NCI-H2196 treated with DMSO at 0.1 percent for 48 hours (cell line): Measurements from ENCODE around the gene SLC2A5.
"Not testable (repeated sequence)": the region's sequence is repeated elsewhere in the genome, so short reads cannot be mapped to it uniquely, and the experiment has no call there.

Source experiments
- DNase-seq: peaks from one replicate; lab custom pipeline; 2025; ENCODE audit not compliant: unreplicated experiment; lab: John Stamatoyannopoulos, UW

SLC2A5 gene

GRCh38 chr1:9037476-9038337 lies 31.7 kb downstream of the SLC2A5 start:
- no peak for DNase-seq

DNA sequence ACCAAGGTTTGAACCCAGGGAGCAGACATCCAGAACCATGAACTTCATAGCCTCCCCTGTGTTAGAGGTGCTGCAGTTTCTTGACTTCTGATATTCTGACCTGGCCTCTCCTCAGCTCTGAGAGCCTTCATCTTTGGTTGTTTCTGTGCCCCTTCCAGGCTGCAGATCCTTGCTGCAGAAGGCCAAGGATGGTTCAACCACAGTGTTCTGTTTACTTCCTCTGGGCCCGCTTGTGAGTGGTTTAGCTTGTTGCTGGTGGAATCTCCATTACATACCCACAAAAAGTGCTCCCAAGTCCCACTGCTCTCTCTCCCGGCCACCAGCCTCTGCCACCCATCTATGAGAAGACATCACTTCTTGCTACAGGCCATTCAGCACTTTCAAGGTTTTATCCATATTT lies 34.2 kb downstream of the SLC2A5 start:
- DNase-seq = no peak

- no peak for DNase-seq
These were observed 36.1 kb downstream of the SLC2A5 start for GRCh38 chr1:9033363-9033762.

- DNase-seq = no peak
These were observed 37.8 kb downstream of the SLC2A5 start for GRCh38 chr1:9031484-9032259.

GRCh38 chr1:9031077-9031476 lies 38.4 kb downstream of the SLC2A5 start:
- not testable (repeated sequence) for DNase-seq

DNA sequence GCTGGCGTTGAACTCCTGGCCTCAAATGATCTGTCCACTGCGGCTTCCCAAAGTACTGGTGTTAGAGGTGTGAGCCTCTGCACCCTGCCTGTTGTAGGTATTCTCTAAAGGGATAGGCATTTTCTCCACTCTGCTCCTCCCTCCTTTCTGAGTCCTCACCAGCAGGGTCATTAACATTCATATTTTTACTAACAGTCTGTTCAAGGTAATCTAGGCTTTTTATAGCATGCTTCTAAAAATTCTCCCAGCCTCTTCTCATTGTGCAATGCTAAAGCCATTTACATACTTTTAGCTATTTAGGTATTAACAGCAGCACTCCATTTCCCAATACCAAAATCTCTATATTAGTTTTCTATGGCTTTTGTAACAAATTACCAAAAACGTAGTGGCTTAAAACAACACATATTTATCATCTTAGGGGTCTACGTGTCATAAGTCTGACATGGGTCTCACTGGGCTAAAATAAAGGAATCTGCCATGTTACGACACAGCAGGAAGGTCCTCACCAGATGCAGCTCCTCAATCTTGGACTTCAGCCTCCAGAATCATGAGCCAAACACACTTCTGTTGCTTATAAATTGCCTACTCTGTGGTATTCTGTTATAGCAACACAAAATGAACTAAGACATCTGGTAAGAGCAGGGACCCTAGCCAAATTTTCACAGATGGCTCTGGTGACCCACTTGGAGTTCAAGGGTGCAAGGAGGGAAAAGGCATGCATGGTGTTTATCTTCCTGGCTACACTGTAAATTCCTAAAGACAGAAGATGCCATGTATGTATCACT lies 40.3 kb downstream of the SLC2A5 start:
- DNase-seq = no peak

- DNase-seq = no peak
These were observed 42.1 kb downstream of the SLC2A5 start for GRCh38 chr1:9027307-9027706.

- DNase-seq = no peak
These were observed 44.0 kb downstream of the SLC2A5 start for GRCh38 chr1:9025449-9025848.

GRCh38 chr1:9024837-9025236 lies 44.6 kb downstream of the SLC2A5 start:
- no peak for DNase-seq

- DNase-seq = no peak
These were observed 46.7 kb downstream of the SLC2A5 start for GRCh38 chr1:9022773-9023172.

GRCh38 chr1:9022026-9022738 lies 47.3 kb downstream of the SLC2A5 start:
- not testable (repeated sequence) for DNase-seq

- no peak for DNase-seq
These were observed 49.1 kb downstream of the SLC2A5 start for GRCh38 chr1:9020305-9020704.

DNA sequence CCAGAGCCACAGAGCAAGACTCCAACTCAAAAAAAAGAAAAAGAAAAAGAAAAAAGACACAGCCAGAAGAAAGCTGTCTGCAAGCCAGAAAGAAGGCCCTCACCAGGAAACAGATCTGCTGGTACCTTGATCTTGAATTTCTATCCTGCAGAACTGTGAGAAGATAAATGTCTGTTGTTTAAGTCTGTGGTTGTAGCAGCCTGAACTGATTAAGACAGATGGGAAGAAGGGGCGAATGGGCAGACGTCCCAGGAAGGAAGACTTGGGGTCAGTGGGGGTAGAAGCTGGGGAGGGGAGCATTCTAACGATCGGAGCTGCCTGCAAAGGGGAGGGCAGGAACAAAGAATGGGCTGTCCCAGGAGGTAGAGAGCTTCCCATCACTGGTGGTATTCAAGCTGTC lies 49.5 kb downstream of the SLC2A5 start:
- DNase-seq = no peak

DNA sequence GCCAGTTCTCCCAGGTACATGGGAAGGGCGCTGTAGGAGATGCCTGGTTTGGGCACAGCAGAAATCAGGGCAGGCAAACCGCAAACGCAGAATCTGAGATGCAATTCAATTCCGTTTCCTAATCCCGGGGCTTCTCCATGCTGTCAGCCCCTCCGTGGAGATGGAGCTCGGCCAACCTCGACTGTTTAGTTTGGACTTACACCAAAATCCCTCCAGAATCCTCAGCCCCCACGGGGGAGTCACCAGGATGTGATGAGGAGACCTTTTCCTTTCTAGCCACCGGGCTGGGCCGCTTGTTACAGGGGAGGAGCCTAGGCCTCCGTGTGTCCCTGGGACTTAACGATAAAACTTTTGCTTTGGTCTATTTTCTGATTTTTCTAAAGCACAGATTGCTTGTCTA lies 51.1 kb downstream of the SLC2A5 start:
- no peak for DNase-seq

DNA sequence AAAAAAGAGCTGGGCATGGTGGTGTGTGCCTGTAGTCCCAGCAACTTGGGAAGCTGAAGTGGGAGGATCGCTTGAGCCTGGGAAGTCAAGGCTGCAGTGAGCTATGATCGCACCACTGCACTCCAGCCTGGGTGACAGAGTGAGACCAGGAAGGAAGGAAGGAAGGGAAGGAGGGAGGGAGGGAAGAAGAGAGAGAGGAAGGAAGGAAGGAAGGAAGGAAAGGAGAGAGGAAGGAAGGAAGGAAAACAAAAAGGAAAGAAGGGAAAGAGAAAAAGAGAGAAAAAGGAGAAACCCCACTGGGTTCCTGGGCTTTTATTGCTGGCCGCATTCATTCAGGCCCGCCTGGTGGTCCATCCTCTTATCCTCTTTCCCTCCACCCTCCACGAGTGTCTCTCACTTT lies 53.0 kb downstream of the SLC2A5 start:
- no peak for DNase-seq

DNA sequence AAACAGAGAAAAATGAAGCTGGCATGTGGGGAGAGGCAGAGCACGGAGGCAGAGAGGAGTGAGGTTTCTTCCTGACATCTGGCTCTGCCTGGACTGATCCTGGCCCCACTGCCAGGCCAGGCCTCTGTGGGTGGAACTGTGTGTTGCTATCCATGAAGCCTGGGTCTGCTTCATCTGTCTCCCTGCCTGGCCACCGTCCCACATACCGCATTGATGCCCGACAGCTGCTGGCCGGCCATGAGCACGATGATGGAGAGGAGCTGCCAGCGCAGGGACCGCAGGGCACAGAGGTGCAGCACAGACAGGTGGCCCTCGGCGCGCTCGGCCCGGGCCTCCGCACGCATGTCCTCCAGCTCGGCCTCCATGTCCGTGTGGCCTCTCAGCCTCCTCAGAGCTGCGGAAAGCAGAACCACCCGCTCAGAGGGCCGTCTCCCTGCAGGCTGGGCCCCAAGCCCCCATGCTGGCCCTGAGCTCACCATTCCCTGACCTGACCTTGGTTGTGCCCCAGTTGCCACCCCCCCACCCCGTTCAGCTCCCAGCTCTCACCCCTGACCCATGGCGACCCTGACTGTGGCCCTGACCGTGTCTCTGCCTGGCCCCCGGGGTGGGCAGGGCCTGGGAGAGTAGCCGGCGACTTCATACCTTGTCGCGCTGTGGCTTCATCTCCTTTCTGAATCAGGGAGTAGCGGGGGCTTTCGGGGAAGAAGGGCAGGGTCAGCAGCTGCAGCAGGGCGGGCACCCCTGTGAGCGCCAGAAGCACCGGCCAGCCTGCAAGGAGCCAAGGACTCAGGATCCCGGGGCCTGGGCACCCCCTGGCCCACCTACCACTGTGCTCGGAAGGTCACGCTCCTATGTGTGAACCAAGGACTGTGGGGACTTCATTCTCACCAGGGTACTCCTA lies 54.7 kb downstream of the SLC2A5 start:
- no peak for DNase-seq

DNA sequence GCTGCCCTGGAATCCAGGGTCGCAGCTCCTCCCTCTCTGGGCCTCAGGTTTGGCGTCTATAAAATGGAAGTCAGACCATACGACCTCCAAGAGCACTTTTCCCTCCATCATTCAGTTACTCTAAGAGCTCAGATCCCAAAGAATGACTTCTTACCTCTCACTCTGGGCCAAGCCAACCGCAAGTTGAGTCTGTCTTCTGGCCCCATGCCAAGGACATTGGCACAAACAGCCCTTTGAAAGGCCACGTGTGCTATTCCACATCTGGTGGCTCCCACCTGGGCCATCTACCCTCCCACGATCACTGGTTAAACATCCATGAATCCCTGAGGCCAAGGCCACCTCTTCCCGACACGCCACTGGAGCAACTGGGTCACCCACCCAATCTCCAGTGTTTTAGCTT lies 55.6 kb downstream of the SLC2A5 start:
- no peak for DNase-seq

DNA sequence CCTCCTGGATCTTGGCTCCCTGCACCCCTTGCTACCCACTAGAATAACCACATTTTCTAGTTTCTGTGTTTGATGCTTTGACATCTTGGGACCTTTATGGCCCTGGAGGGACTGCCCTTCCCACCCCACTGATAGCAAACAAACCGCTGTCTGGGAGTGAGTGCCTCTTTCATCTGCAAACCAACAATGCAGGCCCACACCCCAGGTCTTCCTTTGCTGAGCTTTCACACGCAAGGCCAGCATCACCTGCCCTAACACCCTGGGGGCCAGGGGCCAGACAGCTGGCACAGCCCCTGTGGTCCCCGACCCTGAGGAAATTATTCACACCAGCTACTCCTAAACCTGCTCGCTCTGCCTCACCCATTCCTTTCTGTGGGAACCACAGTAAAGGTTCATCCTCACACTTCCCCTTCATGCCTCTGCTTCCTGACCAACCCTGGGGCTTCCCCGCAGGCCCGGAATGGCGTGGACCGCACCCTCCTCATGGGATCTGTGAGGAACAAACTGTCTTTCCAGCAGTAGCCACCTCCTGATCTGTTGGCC lies 58.6 kb downstream of the SLC2A5 start:
- no peak for DNase-seq
